IMR-90 (cell line): ENCODE measurements around the gene ARMC9. TPM values are rescaled to one million over a fixed set of nuclear protein-coding genes. Genes with fewer than 3 reads are reported as not detected.

Experiments used
- ATAC-seq: fragments of 200-7000 bp; cut with Tn5 transposase; 2 replicates; pipeline ENCODE4 v1.9.1; 2020; ENCODE audit warnings: low read depth, mild to moderate bottlenecking, moderate library complexity
- BruUV-seq: library from RNA; stranded (reverse); fragments of 400-500 nt; replicated peaks from 2 replicates; lab custom pipeline; 2021; lab: Mats Ljungman, UMichigan
- CTCF ChIA-PET: fragments of 300-600 bp; formaldehyde crosslinking; extraction: SDS; loops from one replicate; lab custom pipeline; 2021; ENCODE audit warnings: antibody characterized with exemption; lab: Yijun Ruan, JAX
- POLR2A ChIA-PET: fragments of 300-600 bp; sonication (Branson Sonifier 250); formaldehyde crosslinking; loops from one replicate; lab custom pipeline; 2022; ENCODE audit warnings: antibody characterized with exemption; ENCODE audit not compliant: unreplicated experiment; lab: Charles Lee
- DNase-seq: peaks from one replicate; pipeline ENCODE4 v3.0.0; 2013
- H2AFZ ChIP-seq: replicated peaks from 2 replicates; pipeline ENCODE3; 2013; ENCODE audit warnings: low read length, mild to moderate bottlenecking; ENCODE audit not compliant: poor library complexity
- H2AK5ac ChIP-seq: 2 replicates; pipeline ENCODE4 v1.6.1; 2013; ENCODE audit warnings: low read depth, low read length, inconsistent platforms
- H2AK9ac ChIP-seq: replicated peaks from 2 replicates; pipeline ENCODE3; 2013; ENCODE audit warnings: mild to moderate bottlenecking, low read depth, low read length, moderate library complexity; ENCODE audit not compliant: poor library complexity
- H2BK120ac ChIP-seq: 2 replicates; pipeline ENCODE4 v1.6.1; 2013; ENCODE audit warnings: low read depth, low read length, inconsistent platforms
- H2BK15ac ChIP-seq: 3 replicates; pipeline ENCODE4 v1.6.1; 2013; ENCODE audit warnings: low read depth, low read length, inconsistent platforms
- H2BK20ac ChIP-seq: 2 replicates; pipeline ENCODE4 v1.6.1; 2013; ENCODE audit warnings: low read depth, mild to moderate bottlenecking, inconsistent platforms, low read length, moderate library complexity
- H2BK5ac ChIP-seq: 2 replicates; pipeline ENCODE4 v1.6.1; 2013; ENCODE audit warnings: mild to moderate bottlenecking, low read depth, low read length, inconsistent platforms; ENCODE audit not compliant: poor library complexity, severe bottlenecking
- H3K14ac ChIP-seq: replicated peaks from 2 replicates; pipeline ENCODE4 v1.6.1; 2013; ENCODE audit warnings: low read depth, low read length, inconsistent platforms
- H3K18ac ChIP-seq: 2 replicates; pipeline ENCODE4 v1.6.1; 2013; ENCODE audit warnings: low read depth, low read length, control low read depth
- H3K23ac ChIP-seq: 2 replicates; pipeline ENCODE4 v1.6.1; 2013; ENCODE audit warnings: low read depth, low read length, inconsistent platforms
- H3K27ac ChIP-seq: 2 replicates; pipeline ENCODE4 v1.5.1; 2013; ENCODE audit warnings: mild to moderate bottlenecking, control low read depth, low read length; ENCODE audit not compliant: insufficient read depth
- H3K27me3 ChIP-seq: 2 replicates; pipeline ENCODE4 v1.6.1; 2013; ENCODE audit warnings: low read length; ENCODE audit not compliant: control insufficient read depth, insufficient read depth
- H3K36me3 ChIP-seq: 2 replicates; pipeline ENCODE4 v1.6.1; 2013; ENCODE audit warnings: low read length, mixed read lengths; ENCODE audit not compliant: control insufficient read depth, insufficient read depth
- H3K4ac ChIP-seq: 2 replicates; pipeline ENCODE4 v1.6.1; 2013; ENCODE audit warnings: low read depth, low read length, inconsistent platforms
- H3K4me1 ChIP-seq: 2 replicates; pipeline ENCODE4 v1.6.1; 2013; ENCODE audit warnings: low read length, mixed read lengths; ENCODE audit not compliant: control insufficient read depth, insufficient read depth
- H3K4me2 ChIP-seq: 2 replicates; pipeline ENCODE4 v1.6.1; 2013; ENCODE audit warnings: low read depth, mild to moderate bottlenecking, control low read depth, low read length, moderate library complexity
- H3K4me3 ChIP-seq: 2 replicates; pipeline ENCODE4 v1.5.1; 2013; ENCODE audit warnings: low read depth, mild to moderate bottlenecking, control low read depth, low read length, moderate library complexity; ENCODE audit not compliant: insufficient read depth
- H3K56ac ChIP-seq: 2 replicates; pipeline ENCODE4 v1.6.1; 2013; ENCODE audit warnings: low read length, inconsistent platforms; ENCODE audit not compliant: insufficient read depth; ENCODE audit errors: extremely low read depth
- H3K79me1 ChIP-seq, 2 experiments: 2 replicates each; pipeline ENCODE4 v1.6.1; 2013; ENCODE audit warnings: low read length in 2 of 2, inconsistent platforms in 1 of 2, low read depth in 1 of 2
- H3K9ac ChIP-seq: 2 replicates; pipeline ENCODE4 v1.6.1; 2013; ENCODE audit warnings: low read depth, low read length, control low read depth
- H3K9me1 ChIP-seq: 2 replicates; pipeline ENCODE4 v1.6.1; 2013; ENCODE audit warnings: low read length, inconsistent platforms; ENCODE audit not compliant: insufficient read depth
- H3K9me3 ChIP-seq: 2 replicates; pipeline ENCODE4 v1.6.1; 2013; ENCODE audit warnings: low read length; ENCODE audit not compliant: control insufficient read depth, insufficient read depth
- H4K20me1 ChIP-seq: 2 replicates; pipeline ENCODE4 v1.6.1; 2013; ENCODE audit warnings: low read length, inconsistent platforms; ENCODE audit not compliant: insufficient read depth
- H4K5ac ChIP-seq: 2 replicates; pipeline ENCODE4 v1.6.1; 2013; ENCODE audit warnings: mild to moderate bottlenecking, low read depth, low read length, control low read depth
- H4K8ac ChIP-seq, 2 experiments: 2 replicates each; pipeline ENCODE4 v1.6.1; 2013; ENCODE audit warnings: low read depth in 2 of 2, low read length in 2 of 2, control low read depth in 1 of 2, inconsistent platforms in 1 of 2
- H4K91ac ChIP-seq: 2 replicates; pipeline ENCODE4 v1.6.1; 2013; ENCODE audit warnings: low read depth, low read length, inconsistent platforms; ENCODE audit not compliant: insufficient read depth
- BHLHE40 ChIP-seq: fragments of 150-350 bp; IDR thresholded peaks from 2 replicates; pipeline ENCODE4 v1.6.1; 2016; ENCODE audit warnings: mild to moderate bottlenecking, low read depth, low read length
- CEBPB ChIP-seq: IDR thresholded peaks from 2 replicates; pipeline ENCODE4 v1.6.1; 2012; ENCODE audit warnings: low read depth, low read length, improper control_type of control experiment
- CTCF ChIP-seq: conservative IDR thresholded peaks from 2 replicates; pipeline ENCODE4 v1.5.1; 2012; ENCODE audit warnings: mild to moderate bottlenecking, low read depth, low read length, improper control_type of control experiment
- FOS ChIP-seq: fragments of 150-350 bp; IDR thresholded peaks from 2 replicates; pipeline ENCODE4 v1.6.1; 2016; ENCODE audit warnings: low read depth, low read length
- MAFK ChIP-seq: IDR thresholded peaks from 2 replicates; pipeline ENCODE4 v1.6.1; 2012; ENCODE audit warnings: low read depth, low read length, improper control_type of control experiment
- MAZ ChIP-seq: IDR thresholded peaks from 2 replicates; pipeline ENCODE4 v1.6.1; 2012; ENCODE audit warnings: low read depth, mild to moderate bottlenecking, low read length, improper control_type of control experiment, moderate library complexity, borderline replicate concordance
- MXI1 ChIP-seq: IDR thresholded peaks from 2 replicates; pipeline ENCODE4 v1.6.1; 2012; ENCODE audit warnings: low read depth, mild to moderate bottlenecking, low read length, moderate library complexity, borderline replicate concordance
- RCOR1 ChIP-seq: IDR thresholded peaks from 2 replicates; pipeline ENCODE4 v1.6.1; 2012; ENCODE audit warnings: mild to moderate bottlenecking, low read length, improper control_type of control experiment; ENCODE audit not compliant: insufficient replicate concordance
- RFX5 ChIP-seq: IDR thresholded peaks from 2 replicates; pipeline ENCODE4 v1.8.0; 2012; ENCODE audit warnings: low read depth, mild to moderate bottlenecking, low read length, moderate library complexity
- WGBS, 2 experiments: methylation state at CpG; one replicate each; pipeline versions ENCODE4 v1.1.5 to v1.1.7; 2013; ENCODE audit warnings: missing lambda C conversion rate in 2 of 2; ENCODE audit not compliant: insufficient read length in 1 of 2; ENCODE audit errors: extremely low coverage in 2 of 2; 5-methylcytosine and 5-hydroxymethylcytosine counted together
- dilution Hi-C: fragments of 300-500 bp; cut with HindIII; formaldehyde crosslinking; loops from one replicate; pipeline ENCODE4 v1.14.3; 2018; ENCODE audit warnings: low sequenced_read_pairs; ENCODE audit not compliant: unreplicated experiment
- in situ Hi-C: fragments of 300-500 bp; cut with MboI; formaldehyde crosslinking; loops from 3 replicates; pipeline ENCODE4 v1.14.3; 2019; ENCODE audit warnings: low sequenced_read_pairs, inconsistent platforms, mixed read lengths
- intact Hi-C: fragments of 100-400 bp; cut with micrococcal nuclease; formaldehyde crosslinking; loops from 2 replicates; pipeline ENCODE4 v1.10.0; 2022
- polyA plus RNA-seq, 3 experiments: library from polyadenylated mRNA; depleted of rRNA; stranded (reverse); fragments of >200 nt; gene quantifications; 2 replicates each; pipeline ENCODE4 v1.2.3, GENCODE V29; 2012; ENCODE audit warnings: low replicate concordance in 1 of 3
- total RNA-seq: library from RNA; depleted of rRNA; stranded (reverse); fragments of >200 nt; gene quantifications from 2 replicates; pipeline ENCODE4 v1.2.3, GENCODE V29; 2012
- TF ChIP-seq, protein P1 (sequence below): fragments of 150-350 bp; IDR thresholded peaks from 2 replicates; pipeline ENCODE4 v1.6.1; 2017; ENCODE audit warnings: mild to moderate bottlenecking, antibody characterized with exemption, low read length, low read depth
- TF ChIP-seq, protein P2 (sequence below): fragments of 150-350 bp; IDR thresholded peaks from 2 replicates; pipeline ENCODE4 v1.6.1; 2016; ENCODE audit warnings: low read depth, mild to moderate bottlenecking, low read length, moderate library complexity, borderline replicate concordance

The ARMC9 gene
- total and polyA plus RNA-seq, 2 of the 4 experiments (the other 2 are of a cell fraction): 36.0 to 46.6 TPM

GRCh38 chr2:231213931-231214642 lies 15.7 kb downstream of the ARMC9 start:
- H2AK5ac ChIP-seq: no peak overlapping the region
- H3K79me1 ChIP-seq: peaks cover 3 to 43% of the 10 kb centered on the region in 2 experiments; a peak in 3 of 4 replicates
- H4K8ac ChIP-seq: no peak overlapping the region
- no peak overlapping the region for H3K4ac ChIP-seq
- no peak overlapping the region for H2BK15ac ChIP-seq
- whole genome bisulfite sequencing, 2 experiments: no CpG with 5 or more reads among the region's 6 CpGs
- H2BK20ac ChIP-seq: no peak overlapping the region; the same call in 1 of the 2 replicates
- in situ Hi-C loops: no loop called here
- H3K27me3 ChIP-seq: no peaks in the 10 kb centered on the region
- H4K91ac ChIP-seq: no peak overlapping the region
- ATAC-seq (no peak), DNase-seq (no peak)
- H3K23ac ChIP-seq: no peak overlapping the region
- no peak overlapping the region for H2BK120ac ChIP-seq
- peaks cover 3% of the 10 kb centered on the region; the same call in 1 of the 2 replicates for H4K20me1 ChIP-seq
- H2AK9ac ChIP-seq: no peak overlapping the region
- peaks cover 23% of the 10 kb centered on the region for H3K9me1 ChIP-seq
- intact Hi-C loops: no loop called here
- H3K4me2 ChIP-seq: no peak overlapping the region
- H3K36me3 ChIP-seq: peaks cover 50% of the 10 kb centered on the region
- BruUV-seq: no TSS peak
- no peak overlapping the region; the same call in 1 of the 2 replicates for H3K14ac ChIP-seq
- H3K4me1 ChIP-seq: peaks cover 4% of the 10 kb centered on the region
- H3K9me3 ChIP-seq: no peaks in the 10 kb centered on the region
- CTCF ChIA-PET: no interaction called here
- H3K18ac ChIP-seq: no peak overlapping the region
- no peak overlapping the region for H4K5ac ChIP-seq
- H3K9ac ChIP-seq: no peak overlapping the region
- dilution Hi-C loops: no loop called here
- TF ChIP-seq MAZ: no peak
- no peak for TF ChIP-seq CEBPB
- TF ChIP-seq CTCF: no peak
- TF ChIP-seq FOS: no peak
- no peak for TF ChIP-seq RFX5
- TF ChIP-seq BHLHE40: no peak
- no peak for TF ChIP-seq MXI1
- TF ChIP-seq, protein P1, sequence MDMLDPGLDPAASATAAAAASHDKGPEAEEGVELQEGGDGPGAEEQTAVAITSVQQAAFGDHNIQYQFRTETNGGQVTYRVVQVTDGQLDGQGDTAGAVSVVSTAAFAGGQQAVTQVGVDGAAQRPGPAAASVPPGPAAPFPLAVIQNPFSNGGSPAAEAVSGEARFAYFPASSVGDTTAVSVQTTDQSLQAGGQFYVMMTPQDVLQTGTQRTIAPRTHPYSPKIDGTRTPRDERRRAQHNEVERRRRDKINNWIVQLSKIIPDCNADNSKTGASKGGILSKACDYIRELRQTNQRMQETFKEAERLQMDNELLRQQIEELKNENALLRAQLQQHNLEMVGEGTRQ: no peak
- no peak for TF ChIP-seq RCOR1
- no peak for TF ChIP-seq MAFK
- TF ChIP-seq, protein P2, sequence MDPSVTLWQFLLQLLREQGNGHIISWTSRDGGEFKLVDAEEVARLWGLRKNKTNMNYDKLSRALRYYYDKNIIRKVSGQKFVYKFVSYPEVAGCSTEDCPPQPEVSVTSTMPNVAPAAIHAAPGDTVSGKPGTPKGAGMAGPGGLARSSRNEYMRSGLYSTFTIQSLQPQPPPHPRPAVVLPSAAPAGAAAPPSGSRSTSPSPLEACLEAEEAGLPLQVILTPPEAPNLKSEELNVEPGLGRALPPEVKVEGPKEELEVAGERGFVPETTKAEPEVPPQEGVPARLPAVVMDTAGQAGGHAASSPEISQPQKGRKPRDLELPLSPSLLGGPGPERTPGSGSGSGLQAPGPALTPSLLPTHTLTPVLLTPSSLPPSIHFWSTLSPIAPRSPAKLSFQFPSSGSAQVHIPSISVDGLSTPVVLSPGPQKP: no peak
- H3K4me3 ChIP-seq: no peak overlapping the region
- H3K27ac ChIP-seq: no peak overlapping the region
- H3K56ac ChIP-seq: no peak overlapping the region
- H2AFZ ChIP-seq: no peak overlapping the region
- POLR2A ChIA-PET: no interaction called here
- no peak overlapping the region for H2BK5ac ChIP-seq
